GM21360 (cell line): ENCODE measurements around the gene BPIFB6.

ENCODE experiments used
- ATAC-seq: cut with Tn5 transposase; IDR thresholded peaks from one replicate; pipeline ENCODE4 v1.9.1; 2021; ENCODE audit warnings: mild to moderate bottlenecking, moderate library complexity; ENCODE audit not compliant: unreplicated experiment

Gene BPIFB6

DNA sequence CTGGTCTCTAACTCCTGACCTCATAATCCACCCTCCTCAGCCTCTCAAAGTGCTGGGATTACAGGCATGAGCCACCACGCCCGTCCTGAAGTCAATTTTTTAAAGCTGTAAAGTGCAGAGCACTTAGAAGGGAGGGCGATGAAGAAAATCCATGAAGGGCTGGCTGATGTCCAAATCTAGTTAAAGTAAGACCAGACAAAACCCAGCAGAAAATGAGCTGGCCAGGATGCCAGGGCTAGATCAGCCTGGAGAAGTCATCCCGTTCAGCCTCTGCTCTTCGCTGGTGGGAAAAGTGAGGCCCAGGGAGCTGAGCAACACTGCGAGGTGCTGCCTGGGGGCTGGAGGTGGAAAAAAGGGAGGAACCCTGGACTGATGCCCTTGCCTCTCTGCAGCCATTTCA lies 51.1 kb downstream of the BPIFB6 start:
- no peak for ATAC-seq

DNA sequence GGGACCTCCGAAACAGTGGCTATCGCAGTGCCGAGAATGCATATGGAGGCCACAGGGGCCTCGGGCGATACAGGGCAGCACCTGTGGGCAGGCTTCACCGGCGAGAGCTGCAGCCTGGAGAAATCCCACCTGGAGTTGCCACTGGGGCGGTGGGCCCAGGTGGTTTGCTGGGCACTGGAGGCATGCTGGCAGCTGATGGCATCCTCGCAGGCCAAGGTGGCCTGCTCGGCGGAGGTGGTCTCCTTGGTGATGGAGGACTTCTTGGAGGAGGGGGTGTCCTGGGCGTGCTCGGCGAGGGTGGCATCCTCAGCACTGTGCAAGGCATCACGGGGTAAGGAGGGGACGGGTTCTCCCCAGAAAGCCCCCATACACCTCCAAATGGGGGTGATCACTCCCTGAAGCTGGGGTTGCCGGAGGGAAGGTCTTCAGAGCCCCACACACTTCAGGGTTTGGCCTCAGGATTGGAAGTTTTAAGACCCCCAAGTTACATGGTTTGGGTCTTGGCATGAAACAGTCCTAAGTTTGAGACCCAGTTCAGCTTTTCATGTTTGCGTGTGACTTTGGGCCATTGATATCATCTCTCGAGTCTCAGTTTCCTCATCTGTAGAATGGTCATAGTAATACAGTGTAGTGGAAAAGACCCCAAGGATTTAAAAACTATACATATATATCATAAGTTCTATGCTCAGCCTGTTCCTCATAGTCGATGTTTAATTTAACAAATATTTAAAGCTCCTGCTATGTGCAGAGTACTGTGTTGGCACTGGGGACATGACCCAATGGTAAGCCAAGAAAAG lies 52.3 kb downstream of the BPIFB6 start:
- no peak for ATAC-seq

DNA sequence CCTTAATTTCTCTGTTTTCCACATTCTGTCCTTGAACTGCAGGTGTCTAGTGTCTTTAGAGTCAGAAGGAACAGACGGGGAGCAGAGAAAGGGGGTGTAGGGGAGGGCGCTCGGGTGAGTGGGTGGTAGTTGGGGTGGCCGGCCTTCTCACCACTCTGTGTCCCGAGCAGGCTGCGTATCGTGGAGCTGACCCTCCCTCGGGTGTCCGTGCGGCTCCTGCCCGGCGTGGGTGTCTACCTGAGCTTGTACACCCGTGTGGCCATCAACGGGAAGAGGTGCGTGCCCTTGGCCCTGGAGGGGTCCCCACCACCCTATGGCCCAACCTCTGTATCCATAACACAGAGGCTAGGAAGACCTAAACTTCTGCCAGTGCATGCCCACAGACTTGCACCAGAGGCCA lies 53.3 kb downstream of the BPIFB6 start:
- no peak for ATAC-seq

DNA sequence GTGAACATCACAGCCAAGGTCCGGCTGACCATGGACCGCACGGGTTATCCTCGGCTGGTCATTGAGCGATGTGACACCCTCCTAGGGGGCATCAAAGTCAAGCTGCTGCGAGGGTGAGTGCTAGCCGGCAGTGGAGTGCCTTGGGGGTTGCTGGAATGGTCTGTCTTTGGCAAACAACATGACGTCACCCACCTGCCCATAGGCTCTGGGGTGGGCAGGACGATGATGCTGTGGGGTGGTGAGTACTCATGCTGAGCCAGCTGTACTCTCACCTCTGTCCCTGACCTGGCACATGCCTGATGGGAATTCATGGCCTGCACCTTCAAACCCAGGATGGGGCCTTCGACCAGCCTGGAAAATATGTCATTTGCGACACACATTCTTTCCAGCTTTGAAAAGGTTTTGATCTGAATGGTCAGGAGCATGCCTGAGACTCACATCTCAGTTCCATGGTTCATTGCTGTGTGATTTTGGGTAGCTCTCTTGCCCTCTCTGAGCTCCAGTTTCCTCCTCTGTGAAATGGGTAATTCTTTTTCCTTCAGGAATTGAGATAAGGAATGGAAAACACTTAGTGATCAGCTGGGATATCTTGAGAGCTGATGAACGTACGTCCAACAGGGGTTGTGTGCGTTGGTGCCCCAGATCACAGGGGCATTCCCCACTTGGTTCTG lies 54.7 kb downstream of the BPIFB6 start:
- no peak for ATAC-seq

GRCh38 chr20:33091147-33091546 lies 59.7 kb downstream of the BPIFB6 start:
- no peak for ATAC-seq

DNA sequence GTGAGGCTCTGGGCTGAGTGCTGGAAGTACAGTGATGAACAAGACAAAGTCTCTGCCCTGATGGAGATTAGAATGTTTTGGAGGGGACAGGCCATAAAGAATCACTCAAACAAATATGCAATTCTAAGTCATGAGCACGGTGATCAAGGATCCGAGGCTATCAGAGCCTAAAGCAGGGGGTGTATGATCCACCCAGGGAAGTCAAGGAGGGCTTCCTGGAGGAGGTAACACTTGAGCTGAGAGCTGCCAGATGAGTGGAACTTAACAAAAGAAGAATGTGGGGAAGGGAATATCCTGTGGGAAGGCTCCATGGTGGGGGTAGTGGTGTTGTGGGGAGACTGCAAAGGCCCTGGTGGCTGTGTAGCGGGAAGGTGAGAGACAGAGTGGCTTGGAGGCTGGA lies 60.2 kb downstream of the BPIFB6 start:
- no peak for ATAC-seq

- no peak for ATAC-seq
These were observed 60.9 kb downstream of the BPIFB6 start for GRCh38 chr20:33092361-33092760.

- ATAC-seq = no peak
These were observed 61.6 kb downstream of the BPIFB6 start for GRCh38 chr20:33093074-33093473.

DNA sequence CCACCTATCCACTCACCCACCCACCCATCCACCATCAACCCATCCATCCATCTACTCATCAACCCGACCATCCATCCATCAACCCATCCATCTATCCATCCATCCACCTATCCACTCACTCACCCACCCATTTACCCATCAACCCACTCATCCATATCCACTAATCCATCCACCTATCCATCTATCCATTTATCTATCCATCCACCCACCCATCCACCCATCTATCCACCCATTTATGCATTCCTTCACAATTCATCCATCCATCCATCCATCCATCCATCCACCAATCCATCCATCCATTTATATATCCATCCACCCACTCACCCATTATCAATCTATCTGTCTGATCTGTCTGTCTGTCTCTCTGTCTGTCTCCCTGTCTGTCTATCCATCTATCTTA lies 62.1 kb downstream of the BPIFB6 start:
- no peak for ATAC-seq
